NCI-H146 (cell line): ENCODE measurements around the gene SMYD5.

ENCODE experiments used
- DNase-seq: peaks from one replicate; lab custom pipeline; 2025; lab: John Stamatoyannopoulos, UW

The SMYD5 gene

GRCh38 chr2:73238976-73239375 is 24.9 kb downstream of the SMYD5 start:
- no peak for DNase-seq

- no peak for DNase-seq
These were observed 25.7 kb downstream of the SMYD5 start for GRCh38 chr2:73239776-73240175.

- DNase-seq: no peak
These were observed 30.0 kb downstream of the SMYD5 start for GRCh38 chr2:73243884-73244570.

GRCh38 chr2:73244580-73244979 is 30.5 kb downstream of the SMYD5 start:
- no peak for DNase-seq

GRCh38 chr2:73246850-73247249 is 32.8 kb downstream of the SMYD5 start:
- DNase-seq: no peak

GRCh38 chr2:73249636-73250035 is 35.6 kb downstream of the SMYD5 start:
- no peak for DNase-seq

- DNase-seq: no peak
These were observed 37.1 kb downstream of the SMYD5 start for GRCh38 chr2:73250872-73251846.

GRCh38 chr2:73252238-73253027 is 38.4 kb downstream of the SMYD5 start:
- DNase-seq: no peak

- no peak for DNase-seq
These were observed 39.4 kb downstream of the SMYD5 start for GRCh38 chr2:73253400-73253799.

GRCh38 chr2:73253901-73254300 is 39.9 kb downstream of the SMYD5 start:
- DNase-seq: no peak

- DNase-seq: no peak
These were observed 40.4 kb downstream of the SMYD5 start for GRCh38 chr2:73254343-73255006.

- DNase-seq: no peak
These were observed 41.1 kb downstream of the SMYD5 start for GRCh38 chr2:73255007-73255644.

GRCh38 chr2:73255907-73256617 is 42.0 kb downstream of the SMYD5 start:
- DNase-seq: no peak

- no peak for DNase-seq
These were observed 42.5 kb downstream of the SMYD5 start for GRCh38 chr2:73256618-73256922.

- DNase-seq: no peak
These were observed 43.0 kb downstream of the SMYD5 start for GRCh38 chr2:73257021-73257420.

- DNase-seq: no peak
These were observed 43.5 kb downstream of the SMYD5 start for GRCh38 chr2:73257425-73258125.

- DNase-seq: no peak
These were observed 44.3 kb downstream of the SMYD5 start for GRCh38 chr2:73258186-73258912.

- no peak for DNase-seq
These were observed 44.8 kb downstream of the SMYD5 start for GRCh38 chr2:73258913-73259215.

- DNase-seq: no peak
These were observed 45.2 kb downstream of the SMYD5 start for GRCh38 chr2:73259276-73259675.
